Neural cell (in vitro differentiated cells): Measurements from ENCODE around the gene ARMH3.

Source experiments
- CTCF ChIP-seq: fragments of 450-650 bp; IDR thresholded peaks from 2 replicates; pipeline ENCODE4 v1.5.1; 2014; ENCODE audit warnings: antibody characterized with exemption, mild to moderate bottlenecking, moderate library complexity; ENCODE audit not compliant: poor library complexity, severe bottlenecking
- EP300 ChIP-seq: fragments of 450-650 bp; conservative IDR thresholded peaks from 2 replicates; pipeline ENCODE4 v1.6.1; 2014; ENCODE audit warnings: antibody characterized with exemption, mild to moderate bottlenecking, moderate library complexity; ENCODE audit not compliant: poor library complexity, severe bottlenecking
- EZH2 ChIP-seq: fragments of 200-600, 300-800 bp; shearing (Covaris generic), sonication (generic); IDR thresholded peaks from 2 replicates; pipeline ENCODE4 v1.6.1; 2014; ENCODE audit warnings: antibody characterized with exemption, low read length, borderline replicate concordance, mild to moderate bottlenecking; ENCODE audit not compliant: insufficient read depth, poor library complexity, severe bottlenecking
- MXI1 ChIP-seq: fragments of 450-650 bp; conservative IDR thresholded peaks from 2 replicates; pipeline ENCODE4 v1.6.1; 2014; ENCODE audit warnings: antibody characterized with exemption, mild to moderate bottlenecking; ENCODE audit not compliant: poor library complexity, severe bottlenecking
- POLR2AphosphoS5 ChIP-seq: IDR thresholded peaks from 2 replicates; pipeline ENCODE4 v1.6.1; 2012
- RAD21 ChIP-seq: fragments of 450-650 bp; conservative IDR thresholded peaks from 2 replicates; pipeline ENCODE4 v1.6.1; 2014; ENCODE audit warnings: antibody characterized with exemption, mild to moderate bottlenecking, moderate library complexity
- REST ChIP-seq: IDR thresholded peaks from 2 replicates; pipeline ENCODE4 v1.6.1; 2012; ENCODE audit warnings: borderline replicate concordance
- SMC3 ChIP-seq: fragments of 450-650 bp; conservative IDR thresholded peaks from 2 replicates; pipeline ENCODE4 v1.6.1; 2014; ENCODE audit warnings: antibody characterized with exemption, mild to moderate bottlenecking, moderate library complexity; ENCODE audit not compliant: poor library complexity
- TAF1 ChIP-seq: IDR thresholded peaks from 2 replicates; pipeline ENCODE4 v1.6.1; 2012; ENCODE audit warnings: low read depth

GRCh38 chr10:101874252-101874651, 181.7 kb downstream of the ARMH3 start:
- TF ChIP-seq CTCF: no peak
- TF ChIP-seq RAD21: no peak
- TF ChIP-seq POLR2AphosphoS5: no peak
- no peak for TF ChIP-seq TAF1
- TF ChIP-seq EZH2: no peak
- TF ChIP-seq EP300: no peak
- no peak for TF ChIP-seq MXI1
- TF ChIP-seq SMC3: no peak
- no peak for TF ChIP-seq REST
